PC-9 (cell line): ENCODE data around the gene NEK4. TPM values are rescaled to one million over a fixed set of nuclear protein-coding genes. Genes with fewer than 3 reads are reported as not detected.

Experiments
- BruUV-seq: library from RNA; stranded (reverse); fragments of 400-500 nt; replicated peaks from 2 replicates; lab custom pipeline; 2021; lab: Mats Ljungman, UMichigan
- CTCF ChIA-PET: fragments of 300-600 bp; sonication (Branson Sonifier 250); formaldehyde crosslinking; loops from one replicate; lab custom pipeline; 2022; ENCODE audit warnings: antibody characterized with exemption; lab: Charles Lee
- POLR2A ChIA-PET: fragments of 300-600 bp; sonication (Branson Sonifier 250); formaldehyde crosslinking; loops from one replicate; lab custom pipeline; 2022; ENCODE audit warnings: antibody characterized with exemption; ENCODE audit not compliant: unreplicated experiment; lab: Charles Lee
- DNase-seq, 2 experiments: peaks; one replicate each; pipeline versions ENCODE4 v3.0.0 to v3.0.0-alpha.2; 2015 to 2022; ENCODE audit warnings: mixed read lengths in 1 of 2
- H2AFZ ChIP-seq: fragments of 200-600 bp; sonication (generic); 2 replicates; pipeline ENCODE4 v1.8.1; 2017; ENCODE audit warnings: antibody characterized with exemption
- H3F3A ChIP-seq: fragments of 200-600 bp; sonication (generic); 2 replicates; pipeline ENCODE4 v1.8.1; 2017; ENCODE audit warnings: antibody characterized with exemption, mild to moderate bottlenecking, low read depth; ENCODE audit not compliant: insufficient read depth
- H3K27ac ChIP-seq: fragments of 200-600 bp; sonication (generic); 2 replicates; pipeline ENCODE4 v1.6.1; 2016; ENCODE audit warnings: mixed run types
- H3K27me3 ChIP-seq: fragments of 200-600 bp; sonication (generic); 2 replicates; pipeline ENCODE4 v1.6.1; 2016; ENCODE audit warnings: low read depth, mixed run types; ENCODE audit not compliant: insufficient read depth
- H3K36me3 ChIP-seq: fragments of 200-600 bp; sonication (generic); 2 replicates; pipeline ENCODE4 v1.6.1; 2016; ENCODE audit warnings: low read depth, mixed run types
- H3K4me1 ChIP-seq: fragments of 200-600 bp; sonication (generic); replicated peaks from 2 replicates; pipeline ENCODE4 v1.6.1; 2016; ENCODE audit warnings: mixed run types; ENCODE audit not compliant: insufficient read depth
- H3K4me2 ChIP-seq: fragments of 200-600 bp; sonication (generic); 2 replicates; pipeline ENCODE4 v1.6.1; 2017; ENCODE audit warnings: mixed run types
- H3K4me3 ChIP-seq: fragments of 200-600 bp; sonication (generic); 2 replicates; pipeline ENCODE4 v1.6.1; 2016; ENCODE audit warnings: mixed run types
- H3K79me2 ChIP-seq: fragments of 200-600 bp; sonication (generic); 2 replicates; pipeline ENCODE4 v1.6.1; 2017; ENCODE audit warnings: low read depth, mixed run types
- H3K9me2 ChIP-seq: fragments of 200-600 bp; sonication (generic); 2 replicates; pipeline ENCODE4 v1.8.1; 2017; ENCODE audit warnings: mild to moderate bottlenecking; ENCODE audit not compliant: insufficient read depth
- H3K9me3 ChIP-seq: fragments of 200-600 bp; sonication (generic); 2 replicates; pipeline ENCODE4 v1.8.1; 2016; ENCODE audit warnings: low read depth; ENCODE audit not compliant: insufficient read depth
- H4K20me1 ChIP-seq: fragments of 200-600 bp; sonication (generic); 2 replicates; pipeline ENCODE4 v1.8.1; 2017; ENCODE audit not compliant: insufficient read depth
- EZH2 ChIP-seq: fragments of 200-600 bp; sonication (generic); IDR thresholded peaks from 2 replicates; pipeline ENCODE4 v1.8.0; 2017; ENCODE audit warnings: antibody characterized with exemption, low read depth
- intact Hi-C: fragments of 100-400 bp; cut with micrococcal nuclease; formaldehyde crosslinking; loops from one replicate; pipeline ENCODE4 v1.10.0; 2022; ENCODE audit not compliant: unreplicated experiment
- total RNA-seq: library from RNA; stranded (reverse); gene quantifications from 2 replicates; pipeline ENCODE4 v1.2.3, GENCODE V29; 2021
- TF ChIP-seq, protein P1 (sequence below): fragments of 200-600 bp; sonication (generic); conservative IDR thresholded peaks from 2 replicates; pipeline ENCODE4 v1.6.1; 2017; ENCODE audit warnings: mixed run types, antibody characterized with exemption, mild to moderate bottlenecking, moderate library complexity

Gene NEK4
- total RNA-seq, 1 experiment from 2014 or later: 36.5 TPM

GRCh38 chr3:52781741-52782140 lies 11.0 kb upstream of the NEK4 start:
- no peak overlapping the region for H3K4me3 ChIP-seq
- CTCF ChIA-PET: no interaction called here
- no peaks in the 10 kb centered on the region for H4K20me1 ChIP-seq
- peaks cover 45% of the 10 kb centered on the region for H3K27me3 ChIP-seq
- H3K79me2 ChIP-seq: no peaks in the 10 kb centered on the region
- intact Hi-C loops: no loop called here
- POLR2A ChIA-PET: interaction anchor here (0.7 kb wide), 1 partner anchor 9 kb away, joined by 5 read pairs; no protein-coding TSS in a partner anchor
- DNase-seq: no peak
- no peaks in the 10 kb centered on the region for H3K9me2 ChIP-seq
- H3K27ac ChIP-seq: no peak overlapping the region
- H3K36me3 ChIP-seq: no peaks in the 10 kb centered on the region
- H3K4me2 ChIP-seq: no peak overlapping the region
- no peaks in the 10 kb centered on the region for H3K9me3 ChIP-seq
- TF ChIP-seq EZH2: no peak
- TF ChIP-seq, protein P1, sequence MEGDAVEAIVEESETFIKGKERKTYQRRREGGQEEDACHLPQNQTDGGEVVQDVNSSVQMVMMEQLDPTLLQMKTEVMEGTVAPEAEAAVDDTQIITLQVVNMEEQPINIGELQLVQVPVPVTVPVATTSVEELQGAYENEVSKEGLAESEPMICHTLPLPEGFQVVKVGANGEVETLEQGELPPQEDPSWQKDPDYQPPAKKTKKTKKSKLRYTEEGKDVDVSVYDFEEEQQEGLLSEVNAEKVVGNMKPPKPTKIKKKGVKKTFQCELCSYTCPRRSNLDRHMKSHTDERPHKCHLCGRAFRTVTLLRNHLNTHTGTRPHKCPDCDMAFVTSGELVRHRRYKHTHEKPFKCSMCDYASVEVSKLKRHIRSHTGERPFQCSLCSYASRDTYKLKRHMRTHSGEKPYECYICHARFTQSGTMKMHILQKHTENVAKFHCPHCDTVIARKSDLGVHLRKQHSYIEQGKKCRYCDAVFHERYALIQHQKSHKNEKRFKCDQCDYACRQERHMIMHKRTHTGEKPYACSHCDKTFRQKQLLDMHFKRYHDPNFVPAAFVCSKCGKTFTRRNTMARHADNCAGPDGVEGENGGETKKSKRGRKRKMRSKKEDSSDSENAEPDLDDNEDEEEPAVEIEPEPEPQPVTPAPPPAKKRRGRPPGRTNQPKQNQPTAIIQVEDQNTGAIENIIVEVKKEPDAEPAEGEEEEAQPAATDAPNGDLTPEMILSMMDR: no peak
- BruUV-seq: no TSS peak
- H3K4me1 ChIP-seq: no peaks in the 10 kb centered on the region
- no peak overlapping the region for H2AFZ ChIP-seq
- no peaks in the 10 kb centered on the region for H3F3A ChIP-seq

- no peaks in the 10 kb centered on the region for H3K9me3 ChIP-seq
- ChIA-PET CTCF (no interaction called here), POLR2A (interaction anchor here (0.5 kb wide), 1 partner anchor 9 kb away, joined by 5 read pairs; no protein-coding TSS in a partner anchor)
- no peak overlapping the region for H3K4me2 ChIP-seq
- no peak for TF ChIP-seq EZH2
- H3K36me3 ChIP-seq: no peaks in the 10 kb centered on the region
- no peak for DNase-seq
- H4K20me1 ChIP-seq: no peaks in the 10 kb centered on the region
- H3K27ac ChIP-seq: no peak overlapping the region
- intact Hi-C loops: no loop called here
- no peaks in the 10 kb centered on the region for H3K9me2 ChIP-seq
- no TSS peak for BruUV-seq
- H3K4me1 ChIP-seq: no peaks in the 10 kb centered on the region; the same call in 1 of the 2 replicates
- H3F3A ChIP-seq: no peaks in the 10 kb centered on the region
- peaks cover 28% of the 10 kb centered on the region for H3K27me3 ChIP-seq
- no peak overlapping the region for H2AFZ ChIP-seq
- H3K79me2 ChIP-seq: no peaks in the 10 kb centered on the region
- no peak overlapping the region for H3K4me3 ChIP-seq
Measured at GRCh38 chr3:52779837-52780585, 9.3 kb upstream of the NEK4 start.

- intact Hi-C loops: no loop called here
- TF ChIP-seq EZH2: no peak
- TF ChIP-seq, protein P1: no peak
- H3K4me3 ChIP-seq: no peak overlapping the region
- H3K27ac ChIP-seq: no peak overlapping the region
- no peaks in the 10 kb centered on the region for H3K9me3 ChIP-seq
- ChIA-PET CTCF (no interaction called here), POLR2A (interaction anchor here (0.5 kb wide), 1 partner anchor 8 kb away, joined by 5 read pairs; no protein-coding TSS in a partner anchor)
- no peaks in the 10 kb centered on the region for H4K20me1 ChIP-seq
- no peaks in the 10 kb centered on the region for H3K79me2 ChIP-seq
- H3K4me2 ChIP-seq: no peak overlapping the region
- no peak for DNase-seq
- H3K9me2 ChIP-seq: no peaks in the 10 kb centered on the region
- no peaks in the 10 kb centered on the region for H3K36me3 ChIP-seq
- no TSS peak for BruUV-seq
- peaks cover 24% of the 10 kb centered on the region for H3K27me3 ChIP-seq
- H3F3A ChIP-seq: no peaks in the 10 kb centered on the region
- H2AFZ ChIP-seq: no peak overlapping the region
- no peaks in the 10 kb centered on the region; the same call in 1 of the 2 replicates for H3K4me1 ChIP-seq
Measured at GRCh38 chr3:52779011-52779836, 8.5 kb upstream of the NEK4 start.
